ENCODE measurements around the gene LPGAT1.

The LPGAT1 gene

GRCh38 chr1:211828584-211829342 is 1.8 kb downstream of the LPGAT1 start:
- TF ChIP-seq EZH2phosphoT487 (IDR thresholded peaks at IDR 0.05; ENCODE audit: low read depth) (no peak), CTCF (IDR thresholded peaks at IDR 0.05; ENCODE audit: low read depth, low read length) (no peak)
- H3K9me3 ChIP-seq (ENCODE audit: insufficient read depth, low read length), result no peaks in the 10 kb centered on the region
- H3K27ac ChIP-seq (ENCODE audit: low read length), result no peak overlapping the region
- peak overlapping the region; percentile 99; the same call in 1 of the 2 replicates for H3K4me2 ChIP-seq (ENCODE audit: low read length)
- H3K4me1 ChIP-seq (ENCODE audit: low read length), result peaks cover 36% of the 10 kb centered on the region
- H4K20me1 ChIP-seq (ENCODE audit: insufficient read depth, low read length), result no peaks in the 10 kb centered on the region
- H3K4me3 ChIP-seq (ENCODE audit: low read length), result no peak overlapping the region
- H3K9ac ChIP-seq (ENCODE audit: low read length), result no peak overlapping the region
- H3K27me3 ChIP-seq (ENCODE audit: low read depth, low read length), result no peaks in the 10 kb centered on the region
- no peak overlapping the region for H2AFZ ChIP-seq (ENCODE audit: low read depth, low read length)
- H3K79me2 ChIP-seq (ENCODE audit: low read length), result peaks cover 23% of the 10 kb centered on the region
- H3K36me3 ChIP-seq (replicated peaks; ENCODE audit: low read depth, low read length), result peaks cover 17% of the 10 kb centered on the region

DNA sequence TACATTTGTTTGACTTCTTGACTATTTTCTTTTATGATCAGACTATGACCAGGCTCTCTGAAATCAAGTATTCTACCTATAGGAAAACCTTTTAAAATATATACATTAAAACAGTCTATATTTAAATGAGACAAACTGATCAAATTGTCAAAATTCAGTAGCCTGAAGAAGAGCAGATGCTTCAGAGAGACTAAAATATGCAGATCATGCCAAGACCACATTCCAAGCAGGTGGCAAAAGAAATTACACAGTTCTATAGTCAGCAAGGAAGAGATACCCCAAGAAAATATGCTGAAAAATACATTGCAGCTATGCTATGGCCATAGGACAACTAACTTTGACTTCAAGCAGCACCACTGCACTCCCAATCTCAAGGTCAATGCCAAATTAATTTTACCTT is 3.5 kb downstream of the LPGAT1 start:
- TF ChIP-seq EZH2phosphoT487 (IDR thresholded peaks at IDR 0.05; ENCODE audit: low read depth) (no peak), CTCF (IDR thresholded peaks at IDR 0.05; ENCODE audit: low read depth, low read length) (no peak)
- H3K4me1 ChIP-seq (ENCODE audit: low read length), result peaks cover 33% of the 10 kb centered on the region
- no peak overlapping the region for H3K9ac ChIP-seq (ENCODE audit: low read length)
- peaks cover 21% of the 10 kb centered on the region for H3K36me3 ChIP-seq (replicated peaks; ENCODE audit: low read depth, low read length)
- H3K4me3 ChIP-seq (ENCODE audit: low read length), result no peak overlapping the region
- H4K20me1 ChIP-seq (ENCODE audit: insufficient read depth, low read length), result no peaks in the 10 kb centered on the region; the same call in 1 of the 2 replicates
- H3K79me2 ChIP-seq (ENCODE audit: low read length), result peaks cover 23% of the 10 kb centered on the region
- no peak overlapping the region for H3K4me2 ChIP-seq (ENCODE audit: low read length)
- no peak overlapping the region for H3K27ac ChIP-seq (ENCODE audit: low read length)
- no peak overlapping the region for H2AFZ ChIP-seq (ENCODE audit: low read depth, low read length)
- H3K27me3 ChIP-seq (ENCODE audit: low read depth, low read length), result no peaks in the 10 kb centered on the region
- no peaks in the 10 kb centered on the region for H3K9me3 ChIP-seq (ENCODE audit: insufficient read depth, low read length)

DNA sequence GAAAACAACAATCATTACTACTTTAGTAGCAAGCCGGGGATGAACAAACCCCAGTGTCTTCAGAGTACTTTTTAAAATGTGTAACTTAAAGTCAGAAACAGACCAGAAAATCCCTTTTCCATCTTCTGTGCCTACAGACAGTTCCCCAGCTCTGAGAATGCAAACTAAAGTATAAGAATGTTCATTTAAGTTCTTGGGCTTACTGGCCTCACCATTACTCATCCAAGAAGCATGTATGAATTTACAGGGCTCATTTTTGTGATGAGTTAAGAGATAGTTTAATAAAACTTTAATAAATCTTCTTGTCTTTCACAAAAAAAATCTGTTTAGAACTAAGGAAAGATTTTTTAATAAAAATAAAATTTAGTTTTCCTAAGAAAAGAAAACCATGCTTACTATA is 4.6 kb downstream of the LPGAT1 start:
- H3K9ac ChIP-seq (ENCODE audit: low read length), result no peak overlapping the region
- no peak for TF ChIP-seq EZH2phosphoT487 (IDR thresholded peaks at IDR 0.05; ENCODE audit: low read depth)
- no peak for TF ChIP-seq CTCF (IDR thresholded peaks at IDR 0.05; ENCODE audit: low read depth, low read length)
- H3K9me3 ChIP-seq (ENCODE audit: insufficient read depth, low read length), result no peaks in the 10 kb centered on the region
- no peaks in the 10 kb centered on the region; the same call in 1 of the 2 replicates for H4K20me1 ChIP-seq (ENCODE audit: insufficient read depth, low read length)
- H3K79me2 ChIP-seq (ENCODE audit: low read length), result peaks cover 23% of the 10 kb centered on the region
- no peaks in the 10 kb centered on the region for H3K27me3 ChIP-seq (ENCODE audit: low read depth, low read length)
- H3K27ac ChIP-seq (ENCODE audit: low read length), result no peak overlapping the region
- no peak overlapping the region for H3K4me2 ChIP-seq (ENCODE audit: low read length)
- no peak overlapping the region for H2AFZ ChIP-seq (ENCODE audit: low read depth, low read length)
- H3K36me3 ChIP-seq (replicated peaks; ENCODE audit: low read depth, low read length), result peaks cover 27% of the 10 kb centered on the region
- H3K4me1 ChIP-seq (ENCODE audit: low read length), result peaks cover 27% of the 10 kb centered on the region
- no peak overlapping the region for H3K4me3 ChIP-seq (ENCODE audit: low read length)

DNA sequence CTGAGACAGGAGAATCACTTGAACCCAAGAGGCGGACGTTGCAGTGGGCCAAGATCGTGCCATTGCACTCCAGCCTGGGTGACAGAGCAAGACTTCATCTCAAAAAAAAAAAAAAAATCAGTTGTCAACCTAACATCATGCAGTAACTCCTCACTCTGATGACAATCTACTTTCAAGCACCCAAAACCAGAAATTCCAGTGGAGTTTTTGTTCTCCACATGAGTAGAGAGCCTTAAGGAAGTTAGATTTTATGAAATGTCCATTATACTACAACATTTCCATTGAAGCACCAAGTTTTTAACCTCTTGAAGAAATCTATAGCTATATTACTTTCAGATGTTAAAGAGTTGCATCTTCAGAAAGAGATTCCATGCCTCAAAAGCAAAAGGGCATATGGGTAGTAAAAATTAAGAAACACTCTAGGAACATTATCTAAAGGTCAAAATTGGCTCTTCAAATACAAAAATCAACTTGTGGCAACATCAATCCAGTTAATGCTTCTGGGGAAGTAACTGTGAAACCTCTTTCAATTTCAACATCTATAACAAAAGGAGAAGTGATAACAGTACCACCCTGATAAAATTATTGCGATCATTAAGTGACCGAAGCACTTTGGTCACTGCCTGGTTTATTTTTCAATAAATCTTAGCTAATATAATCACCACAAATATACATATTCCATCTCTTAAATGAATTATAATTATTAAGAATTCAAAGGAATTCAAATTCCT is 7.7 kb downstream of the LPGAT1 start:
- TF ChIP-seq EZH2phosphoT487 (IDR thresholded peaks at IDR 0.05; ENCODE audit: low read depth) (no peak), CTCF (IDR thresholded peaks at IDR 0.05; ENCODE audit: low read depth, low read length) (no peak)
- H3K27ac ChIP-seq (ENCODE audit: low read length), result no peak overlapping the region
- H3K4me2 ChIP-seq (ENCODE audit: low read length), result peak overlapping the region; percentile 2; the same call in 1 of the 2 replicates
- no peak overlapping the region for H3K4me3 ChIP-seq (ENCODE audit: low read length)
- H3K4me1 ChIP-seq (ENCODE audit: low read length), result peaks cover 16% of the 10 kb centered on the region
- H3K27me3 ChIP-seq (ENCODE audit: low read depth, low read length), result no peaks in the 10 kb centered on the region
- H3K36me3 ChIP-seq (replicated peaks; ENCODE audit: low read depth, low read length), result peaks cover 32% of the 10 kb centered on the region
- no peak overlapping the region for H2AFZ ChIP-seq (ENCODE audit: low read depth, low read length)
- no peaks in the 10 kb centered on the region for H3K9me3 ChIP-seq (ENCODE audit: insufficient read depth, low read length)
- H3K9ac ChIP-seq (ENCODE audit: low read length), result no peak overlapping the region
- H4K20me1 ChIP-seq (ENCODE audit: insufficient read depth, low read length), result no peaks in the 10 kb centered on the region; the same call in 1 of the 2 replicates
- H3K79me2 ChIP-seq (ENCODE audit: low read length), result peaks cover 6% of the 10 kb centered on the region; the same call in 1 of the 2 replicates

All from OCI-LY3 (cell line).